Osteoblast (primary cell): Measurements from ENCODE around the gene VAV2. TPM values are rescaled to one million over a fixed set of nuclear protein-coding genes. Genes with fewer than 3 reads are reported as not detected.

Experiments
- DNase-seq: peaks from one replicate; pipeline ENCODE4 v3.0.0; 2011; ENCODE audit warnings: low spot score, mixed read lengths; ENCODE audit not compliant: insufficient read length; ENCODE audit errors: missing footprints
- H2AFZ ChIP-seq: 2 replicates; pipeline ENCODE4 v1.6.0; 2011; ENCODE audit warnings: mild to moderate bottlenecking, low read length
- H3K27ac ChIP-seq: 2 replicates; pipeline ENCODE4 v1.5.1; 2011; ENCODE audit warnings: mild to moderate bottlenecking, low read depth, low read length, moderate library complexity
- H3K27me3 ChIP-seq: 2 replicates; pipeline ENCODE4 v1.6.0; 2012; ENCODE audit warnings: mild to moderate bottlenecking, control low read depth, inconsistent platforms, low read length, moderate library complexity; ENCODE audit not compliant: insufficient read depth
- H3K36me3 ChIP-seq: 2 replicates; pipeline ENCODE4 v1.5.1; 2011; ENCODE audit warnings: mild to moderate bottlenecking, low read length, control low read depth, moderate library complexity; ENCODE audit not compliant: insufficient read depth
- H3K4me1 ChIP-seq: 2 replicates; pipeline ENCODE4 v1.5.1; 2011; ENCODE audit warnings: mild to moderate bottlenecking, low read length, control low read depth, moderate library complexity; ENCODE audit not compliant: insufficient read depth
- H3K4me2 ChIP-seq: 2 replicates; pipeline ENCODE4 v1.6.0; 2011; ENCODE audit warnings: mild to moderate bottlenecking, low read length; ENCODE audit not compliant: insufficient read depth
- H3K4me3 ChIP-seq: fragments of 200-600 bp; sonication (generic); 3 replicates; pipeline ENCODE4 v1.5.1; 2012; ENCODE audit warnings: mild to moderate bottlenecking, low read length, inconsistent platforms; ENCODE audit not compliant: insufficient read depth
- H3K79me2 ChIP-seq: 2 replicates; pipeline ENCODE4 v1.6.0; 2012; ENCODE audit warnings: mild to moderate bottlenecking, low read length, control low read depth, inconsistent platforms; ENCODE audit not compliant: insufficient read depth
- H3K9me3 ChIP-seq: 2 replicates; pipeline ENCODE4 v1.5.1; 2011; ENCODE audit warnings: low read depth, low read length, control low read depth
- H4K20me1 ChIP-seq: 2 replicates; pipeline ENCODE4 v1.6.0; 2012; ENCODE audit warnings: mild to moderate bottlenecking, low read length, control low read depth; ENCODE audit not compliant: insufficient read depth
- CTCF ChIP-seq: IDR thresholded peaks from 2 replicates; pipeline ENCODE4 v1.5.1; 2011; ENCODE audit warnings: mild to moderate bottlenecking, low read depth, low read length, moderate library complexity; ENCODE audit errors: extremely low read depth
- total RNA-seq: library from RNA; depleted of rRNA; stranded (reverse); fragments of >200 nt; gene quantifications from 2 replicates; pipeline ENCODE4 v1.2.3, GENCODE V29; 2012

Gene VAV2
- total RNA-seq, 1 donor, result 8.0 TPM

GRCh38 chr9:133948131-133948530 lies 44.0 kb downstream of the VAV2 start:
- peak; percentile 82 for DNase-seq
- peaks cover 10% of the 10 kb centered on the region for H3K4me1 ChIP-seq
- no peak for TF ChIP-seq CTCF
- H3K27ac ChIP-seq, result no peak overlapping the region
- H2AFZ ChIP-seq, result no peak overlapping the region
- H3K4me2 ChIP-seq, result no peak overlapping the region
- H4K20me1 ChIP-seq, result peaks cover 74% of the 10 kb centered on the region
- H3K79me2 ChIP-seq, result peaks cover 75% of the 10 kb centered on the region
- no peaks in the 10 kb centered on the region for H3K27me3 ChIP-seq
- H3K36me3 ChIP-seq, result no peaks in the 10 kb centered on the region
- H3K4me3 ChIP-seq, result no peak overlapping the region
- H3K9me3 ChIP-seq, result no peaks in the 10 kb centered on the region

DNA sequence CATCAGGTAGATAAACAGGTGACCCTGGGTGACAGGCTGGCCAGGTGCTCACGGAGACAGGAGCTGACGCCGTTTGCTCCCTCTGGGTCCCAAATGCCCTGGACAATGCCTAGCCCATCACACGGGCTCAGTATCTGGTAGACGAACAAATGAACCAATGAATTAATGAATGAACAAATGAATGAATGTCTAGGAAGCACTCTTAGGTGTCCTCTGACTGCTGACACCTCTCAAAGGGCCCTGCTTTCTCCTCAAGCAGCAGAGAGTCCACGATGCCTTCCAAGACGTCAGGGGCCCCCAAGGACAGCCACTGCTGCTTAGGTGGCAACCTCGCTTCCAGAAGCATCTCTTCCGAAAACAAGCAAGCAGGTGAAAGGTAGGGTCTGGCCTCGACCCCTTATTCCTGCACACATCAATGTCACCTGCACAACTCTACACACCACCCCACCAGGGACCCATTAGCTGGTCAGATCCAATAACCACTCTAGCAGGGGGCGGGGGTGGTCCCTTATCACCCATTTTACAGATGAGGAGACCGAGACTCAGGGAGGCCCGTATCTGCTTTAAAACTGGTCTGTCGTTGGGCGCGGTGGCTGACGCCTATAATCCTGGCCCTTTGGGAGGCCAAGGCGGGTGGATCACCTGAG lies 45.2 kb downstream of the VAV2 start:
- no peaks in the 10 kb centered on the region for H3K36me3 ChIP-seq
- no peak overlapping the region for H3K4me3 ChIP-seq
- peaks cover 73% of the 10 kb centered on the region for H4K20me1 ChIP-seq
- peaks cover 79% of the 10 kb centered on the region for H3K79me2 ChIP-seq
- no peaks in the 10 kb centered on the region for H3K9me3 ChIP-seq
- peak; percentile 76 for DNase-seq
- no peaks in the 10 kb centered on the region for H3K27me3 ChIP-seq
- H3K27ac ChIP-seq, result no peak overlapping the region
- peaks cover 10% of the 10 kb centered on the region for H3K4me1 ChIP-seq
- H3K4me2 ChIP-seq, result no peak overlapping the region
- TF ChIP-seq CTCF, result no peak
- no peak overlapping the region for H2AFZ ChIP-seq

DNA sequence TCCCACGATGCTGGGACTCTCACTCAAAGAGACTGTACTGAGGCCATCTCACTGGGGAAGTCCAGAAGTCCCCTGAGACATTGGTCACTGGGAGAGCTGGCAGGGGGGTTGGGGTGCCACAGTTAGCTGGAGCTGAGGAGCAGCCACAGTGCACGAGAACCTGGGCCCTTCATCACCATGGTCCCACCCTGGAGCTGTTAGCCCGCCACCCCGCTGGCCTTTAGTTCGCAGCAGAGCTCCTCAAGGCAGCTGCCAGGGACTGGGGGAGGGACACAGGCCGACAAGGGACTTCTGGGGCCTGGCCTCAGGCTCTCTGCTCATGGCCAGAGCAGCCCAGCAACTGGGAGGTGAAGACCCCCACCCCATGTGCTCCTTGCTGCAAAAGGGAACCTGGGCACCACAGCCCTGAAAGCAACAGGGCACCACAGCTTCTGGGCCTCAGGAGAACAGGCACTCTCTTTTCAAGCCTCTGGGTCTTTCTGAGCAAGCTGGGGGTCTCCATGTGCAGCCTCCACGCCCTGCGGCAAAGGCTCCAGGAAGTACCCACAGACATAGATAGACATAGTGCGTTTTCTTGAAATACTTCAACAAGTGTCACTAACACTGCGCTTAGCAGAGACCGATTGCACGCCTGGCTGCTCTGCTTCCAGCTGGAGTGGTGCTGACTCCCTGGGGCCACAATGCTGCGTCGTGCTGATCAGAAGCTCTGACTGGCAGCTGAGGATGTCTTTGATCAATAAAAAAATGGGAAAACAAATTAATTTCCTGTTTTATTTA lies 46.0 kb downstream of the VAV2 start:
- H3K79me2 ChIP-seq, result peaks cover 72% of the 10 kb centered on the region
- no peak overlapping the region for H3K4me2 ChIP-seq
- no peak for TF ChIP-seq CTCF
- H3K4me3 ChIP-seq, result no peak overlapping the region
- H3K27me3 ChIP-seq, result no peaks in the 10 kb centered on the region
- peak; percentile 74 for DNase-seq
- no peak overlapping the region for H3K27ac ChIP-seq
- peaks cover 65% of the 10 kb centered on the region for H4K20me1 ChIP-seq
- H3K36me3 ChIP-seq, result no peaks in the 10 kb centered on the region
- H3K4me1 ChIP-seq, result peaks cover 10% of the 10 kb centered on the region
- H2AFZ ChIP-seq, result no peak overlapping the region
- no peaks in the 10 kb centered on the region for H3K9me3 ChIP-seq

GRCh38 chr9:133945314-133945975 lies 46.7 kb downstream of the VAV2 start:
- no peaks in the 10 kb centered on the region for H3K9me3 ChIP-seq
- H3K4me2 ChIP-seq, result no peak overlapping the region
- no peaks in the 10 kb centered on the region for H3K27me3 ChIP-seq
- no peak overlapping the region for H3K4me3 ChIP-seq
- TF ChIP-seq CTCF, result no peak
- H2AFZ ChIP-seq, result no peak overlapping the region
- H3K36me3 ChIP-seq, result no peaks in the 10 kb centered on the region
- peaks cover 58% of the 10 kb centered on the region for H4K20me1 ChIP-seq
- peak overlapping the region; percentile 24 for H3K27ac ChIP-seq
- peaks cover 74% of the 10 kb centered on the region for H3K79me2 ChIP-seq
- peaks cover 10% of the 10 kb centered on the region for H3K4me1 ChIP-seq
- peak; percentile 73 for DNase-seq
